Testis (tissue), 3 donors: Measurements from ENCODE around the gene CCN5. TPM values are rescaled to one million over a fixed set of nuclear protein-coding genes. Genes with fewer than 3 reads are reported as not detected.

Experiments used
- DNase-seq: peaks from one replicate; pipeline ENCODE4 v3.0.0-alpha.2; 2019
- H3K27ac ChIP-seq, 2 donors: fragments of 200-600 bp; sonication (generic); one replicate each; pipeline ENCODE4 v1.5.1; 2019
- H3K27me3 ChIP-seq: fragments of 200-600 bp; sonication (generic); one replicate; pipeline ENCODE4 v1.5.1; 2019
- H3K36me3 ChIP-seq: fragments of 200-600 bp; sonication (generic); one replicate; pipeline ENCODE4 v1.5.1; 2017; ENCODE audit warnings: low read depth; ENCODE audit errors: missing control alignments
- H3K4me1 ChIP-seq: fragments of 200-600 bp; sonication (generic); one replicate; pipeline ENCODE4 v1.5.1; 2019
- H3K4me3 ChIP-seq, 2 donors: fragments of 200-600 bp; sonication (generic); one replicate each; pipeline ENCODE4 v1.5.1; 2017 to 2019
- H3K9me3 ChIP-seq: fragments of 200-600 bp; sonication (generic); one replicate; pipeline ENCODE4 v1.5.1; 2017
- POLR2A ChIP-seq: fragments of 450-650 bp; IDR thresholded peaks from one replicate; pipeline ENCODE4 v1.6.1; 2017; ENCODE audit warnings: antibody characterized with exemption, mild to moderate bottlenecking, moderate library complexity
- WGBS, 2 donors: methylation state at CpG; one replicate each; pipeline ENCODE4 v1.1.5; 2018; 5-methylcytosine and 5-hydroxymethylcytosine counted together
- intact Hi-C: fragments of 100-400 bp; cut with DNase I; formaldehyde crosslinking; loops from one replicate; pipeline ENCODE4 v1.15.1; 2023; ENCODE audit warnings: low total_unique reads
- polyA plus RNA-seq: library from polyadenylated mRNA; stranded (reverse); fragments of 350-450 nt; fragmentation: Illumina TruSeq; extraction: RNeasy Lipid Tissue Mini Kit (QIAGEN cat#74804); gene quantifications from one replicate; pipeline ENCODE4 v1.2.3, GENCODE V29; 2014; ENCODE audit warnings: low read depth, low replicate concordance; ENCODE audit not compliant: insufficient read depth
- total RNA-seq, 2 donors: library from RNA; depleted of rRNA; stranded (reverse); fragments of >200 nt; gene quantifications; one replicate each; pipeline ENCODE4 v1.2.3, GENCODE V29; 2016
- TF ChIP-seq, protein P1 (sequence below), 3 experiments: fragments of 450-650 bp in 2 of 3; fragments of 200-600 bp in 1 of 3; sonication (generic) in 1 of 3; IDR thresholded peaks; one replicate each; pipeline ENCODE4 v1.5.1; 2016 to 2019; ENCODE audit warnings: antibody characterized with exemption in 3 of 3, mild to moderate bottlenecking in 2 of 3, moderate library complexity in 1 of 3

CCN5 gene
- total and polyA plus RNA-seq, 3 donors from 2014 or later = 37.0 to 152 (median 52.0) TPM

GRCh38 chr20:44686934-44687333 lies 28.2 kb upstream of the CCN5 start:
- Histone ChIP-seq H3K4me3 (no peak overlapping the region), H3K27me3 (no peaks in the 10 kb centered on the region), H3K4me1 (peaks cover 22% of the 10 kb centered on the region), H3K27ac (no peak overlapping the region), H3K36me3 (no peaks in the 10 kb centered on the region), H3K9me3 (no peaks in the 10 kb centered on the region)
- no peak for DNase-seq
- 88 to 96% methylated on average over 4 of the region's 4 CpGs for WGBS, 2 donors
- intact Hi-C loops = no loop called here
- TF ChIP-seq POLR2A = no peak
- TF ChIP-seq, protein P1, sequence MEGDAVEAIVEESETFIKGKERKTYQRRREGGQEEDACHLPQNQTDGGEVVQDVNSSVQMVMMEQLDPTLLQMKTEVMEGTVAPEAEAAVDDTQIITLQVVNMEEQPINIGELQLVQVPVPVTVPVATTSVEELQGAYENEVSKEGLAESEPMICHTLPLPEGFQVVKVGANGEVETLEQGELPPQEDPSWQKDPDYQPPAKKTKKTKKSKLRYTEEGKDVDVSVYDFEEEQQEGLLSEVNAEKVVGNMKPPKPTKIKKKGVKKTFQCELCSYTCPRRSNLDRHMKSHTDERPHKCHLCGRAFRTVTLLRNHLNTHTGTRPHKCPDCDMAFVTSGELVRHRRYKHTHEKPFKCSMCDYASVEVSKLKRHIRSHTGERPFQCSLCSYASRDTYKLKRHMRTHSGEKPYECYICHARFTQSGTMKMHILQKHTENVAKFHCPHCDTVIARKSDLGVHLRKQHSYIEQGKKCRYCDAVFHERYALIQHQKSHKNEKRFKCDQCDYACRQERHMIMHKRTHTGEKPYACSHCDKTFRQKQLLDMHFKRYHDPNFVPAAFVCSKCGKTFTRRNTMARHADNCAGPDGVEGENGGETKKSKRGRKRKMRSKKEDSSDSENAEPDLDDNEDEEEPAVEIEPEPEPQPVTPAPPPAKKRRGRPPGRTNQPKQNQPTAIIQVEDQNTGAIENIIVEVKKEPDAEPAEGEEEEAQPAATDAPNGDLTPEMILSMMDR (IDR thresholded peaks at IDR 0.05) = no peak

- TF ChIP-seq, protein P1 (IDR thresholded peaks at IDR 0.05) = peak in 1 of 3 experiments; percentile 16
- no peak for TF ChIP-seq POLR2A
- H3K9me3 ChIP-seq = no peaks in the 10 kb centered on the region
- no peak overlapping the region for H3K4me3 ChIP-seq
- no peaks in the 10 kb centered on the region for H3K36me3 ChIP-seq
- intact Hi-C loops = no loop called here
- H3K27me3 ChIP-seq = no peaks in the 10 kb centered on the region
- 71 to 80% methylated on average over 7 of the region's 7 CpGs for WGBS, 2 donors
- H3K4me1 ChIP-seq = peaks cover 30% of the 10 kb centered on the region
- no peak overlapping the region for H3K27ac ChIP-seq
- DNase-seq = no peak
Measured at GRCh38 chr20:44688053-44688625, 27.0 kb upstream of the CCN5 start.

DNA sequence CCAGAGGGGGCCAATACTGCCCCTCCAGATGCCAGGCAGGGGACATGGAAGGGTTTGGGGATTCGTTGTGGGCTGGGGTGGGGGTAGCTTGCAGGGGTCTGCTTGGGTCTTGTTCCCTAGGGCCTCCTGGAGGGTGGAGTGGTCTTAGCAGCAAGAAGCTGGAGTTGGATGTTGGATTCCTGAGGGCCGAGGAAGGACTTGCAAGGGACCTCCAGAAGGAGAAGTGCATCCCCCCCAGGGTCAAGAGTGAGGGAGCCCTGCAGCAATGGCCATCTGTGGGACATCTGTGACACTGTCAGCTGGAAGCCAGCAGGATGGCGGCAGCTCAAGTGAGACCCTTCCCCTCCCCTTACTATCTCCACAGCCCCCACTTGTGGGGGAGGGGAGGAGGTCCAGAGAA lies 25.4 kb upstream of the CCN5 start:
- Histone ChIP-seq H3K4me3 (no peak overlapping the region), H3K36me3 (no peaks in the 10 kb centered on the region), H3K4me1 (peaks cover 30% of the 10 kb centered on the region), H3K9me3 (no peaks in the 10 kb centered on the region), H3K27ac (peak overlapping the region in 1 of 2 donors; percentile 77), H3K27me3 (no peaks in the 10 kb centered on the region)
- intact Hi-C loops = no loop called here
- DNase-seq = no peak
- WGBS, 2 donors = 80 to 91% methylated on average over 2 to 3 of the region's 3 CpGs
- TF ChIP-seq POLR2A = no peak
- TF ChIP-seq, protein P1 (IDR thresholded peaks at IDR 0.05) = no peak

- peak; percentile 52 for DNase-seq
- Histone ChIP-seq H3K4me3 (no peak overlapping the region), H3K36me3 (no peaks in the 10 kb centered on the region), H3K27me3 (no peaks in the 10 kb centered on the region), H3K9me3 (no peaks in the 10 kb centered on the region), H3K4me1 (peaks cover 23% of the 10 kb centered on the region), H3K27ac (peak overlapping the region; percentile 28 to 77)
- WGBS, 2 donors = 69 to 71% methylated on average over 9 of the region's 9 CpGs
- no peak for TF ChIP-seq POLR2A
- TF ChIP-seq, protein P1 (IDR thresholded peaks at IDR 0.05) = no peak
- intact Hi-C loops = no loop called here
Measured at GRCh38 chr20:44690781-44691423, 24.3 kb upstream of the CCN5 start.
